Neuronal stem cell (in vitro differentiated cells): ENCODE results near the gene LDLRAD3.

ENCODE experiments used
- DNase-seq: peaks from one replicate; pipeline ENCODE4 v3.0.0-alpha.2; 2013; ENCODE audit warnings: low spot score
- H2AFZ ChIP-seq: one replicate; pipeline ENCODE4 v1.6.1; 2013; ENCODE audit warnings: mild to moderate bottlenecking, low read length, inconsistent platforms
- H2AK5ac ChIP-seq: 2 replicates; pipeline ENCODE4 v1.6.1; 2013; ENCODE audit warnings: low read depth, mild to moderate bottlenecking, inconsistent platforms, low read length, moderate library complexity, mixed read lengths
- H2BK120ac ChIP-seq: 2 replicates; pipeline ENCODE4 v1.6.1; 2013; ENCODE audit warnings: low read depth, mild to moderate bottlenecking, inconsistent platforms, low read length, moderate library complexity, mixed read lengths
- H2BK12ac ChIP-seq: one replicate; pipeline ENCODE4 v1.6.1; 2013; ENCODE audit warnings: low read length, inconsistent platforms
- H2BK15ac ChIP-seq: 2 replicates; pipeline ENCODE4 v1.6.1; 2013; ENCODE audit warnings: mild to moderate bottlenecking, low read length, inconsistent platforms, mixed read lengths
- H2BK5ac ChIP-seq: one replicate; pipeline ENCODE4 v1.6.1; 2013; ENCODE audit warnings: inconsistent platforms, mild to moderate bottlenecking, low read length, moderate library complexity
- H3K14ac ChIP-seq: one replicate; pipeline ENCODE4 v1.6.1; 2013; ENCODE audit warnings: low read length, inconsistent platforms
- H3K18ac ChIP-seq: 2 replicates; pipeline ENCODE4 v1.6.1; 2013; ENCODE audit warnings: low read length, inconsistent platforms
- H3K23ac ChIP-seq: 2 replicates; pipeline ENCODE4 v1.6.1; 2013; ENCODE audit warnings: low read depth, mild to moderate bottlenecking, mixed read lengths, low read length, inconsistent platforms; ENCODE audit not compliant: poor library complexity
- H3K27ac ChIP-seq: replicated peaks from 3 replicates; pipeline ENCODE4 v1.5.1; 2013; ENCODE audit warnings: low read length, inconsistent platforms
- H3K27me3 ChIP-seq, 3 experiments: 2 replicates each; pipeline ENCODE4 v1.6.1; 2013; ENCODE audit warnings: low read length in 3 of 3, mild to moderate bottlenecking in 2 of 3, inconsistent platforms in 1 of 3, low read depth in 1 of 3, mixed read lengths in 1 of 3, moderate library complexity in 1 of 3; ENCODE audit not compliant: control insufficient read depth in 3 of 3, insufficient read depth in 3 of 3
- H3K36me3 ChIP-seq, 2 donors: replicated peaks in 1 of 2; 2 replicates each; pipeline ENCODE4 v1.6.1; 2013; ENCODE audit warnings: low read length in 2 of 2; ENCODE audit not compliant: control insufficient read depth in 2 of 2, insufficient read depth in 2 of 2
- H3K4ac ChIP-seq: 2 replicates; pipeline ENCODE4 v1.6.1; 2013; ENCODE audit warnings: inconsistent platforms, mild to moderate bottlenecking, low read length, moderate library complexity
- H3K4me1 ChIP-seq, 2 donors: 1 replicate in 1 of 2; 2 replicates in 1 of 2; pipeline ENCODE4 v1.6.1; 2013; ENCODE audit warnings: low read length in 2 of 2, low read depth in 1 of 2; ENCODE audit not compliant: control insufficient read depth in 2 of 2, insufficient read depth in 1 of 2
- H3K4me2 ChIP-seq: one replicate; pipeline ENCODE4 v1.6.1; 2013; ENCODE audit warnings: mild to moderate bottlenecking, low read length, inconsistent platforms; ENCODE audit not compliant: insufficient read depth, poor library complexity, severe bottlenecking
- H3K4me3 ChIP-seq, 2 donors: 2 replicates each; pipeline ENCODE4 v1.5.1; 2013; ENCODE audit warnings: low read length in 2 of 2, mild to moderate bottlenecking in 2 of 2, inconsistent platforms in 1 of 2, moderate library complexity in 1 of 2
- H3K79me1 ChIP-seq: one replicate; pipeline ENCODE4 v1.6.1; 2013; ENCODE audit warnings: low read depth, mild to moderate bottlenecking, inconsistent platforms, low read length, moderate library complexity
- H3K9ac ChIP-seq: one replicate; pipeline ENCODE4 v1.6.1; 2013; ENCODE audit warnings: mild to moderate bottlenecking, low read depth, low read length, inconsistent platforms; ENCODE audit not compliant: poor library complexity
- H3K9me3 ChIP-seq, 2 donors: replicated peaks in 1 of 2; 2 replicates each; pipeline versions ENCODE3 to v1.6.1; 2013; ENCODE audit warnings: low read length in 2 of 2, mild to moderate bottlenecking in 2 of 2, inconsistent platforms in 1 of 2, low read depth in 1 of 2, mixed read lengths in 1 of 2, moderate library complexity in 1 of 2; ENCODE audit not compliant: control insufficient read depth in 2 of 2, insufficient read depth in 1 of 2
- H4K8ac ChIP-seq: one replicate; pipeline ENCODE4 v1.6.1; 2013; ENCODE audit warnings: low read depth, mild to moderate bottlenecking, inconsistent platforms, low read length, moderate library complexity
- H4K91ac ChIP-seq: one replicate; pipeline ENCODE4 v1.6.1; 2013; ENCODE audit warnings: low read length, low read depth, mild to moderate bottlenecking, inconsistent platforms; ENCODE audit not compliant: poor library complexity
- WGBS, 2 donors: extraction: QIAGEN DNeasy Blood & Tissue Kit; methylation state at CpG; one replicate each; pipeline ENCODE4 v1.1.7; 2013; ENCODE audit warnings: missing lambda C conversion rate in 2 of 2, mixed read lengths in 1 of 2; ENCODE audit not compliant: insufficient read length in 2 of 2, insufficient replicate concordance in 1 of 2; ENCODE audit errors: extremely low coverage in 2 of 2; 5-methylcytosine and 5-hydroxymethylcytosine counted together

The LDLRAD3 gene

DNA sequence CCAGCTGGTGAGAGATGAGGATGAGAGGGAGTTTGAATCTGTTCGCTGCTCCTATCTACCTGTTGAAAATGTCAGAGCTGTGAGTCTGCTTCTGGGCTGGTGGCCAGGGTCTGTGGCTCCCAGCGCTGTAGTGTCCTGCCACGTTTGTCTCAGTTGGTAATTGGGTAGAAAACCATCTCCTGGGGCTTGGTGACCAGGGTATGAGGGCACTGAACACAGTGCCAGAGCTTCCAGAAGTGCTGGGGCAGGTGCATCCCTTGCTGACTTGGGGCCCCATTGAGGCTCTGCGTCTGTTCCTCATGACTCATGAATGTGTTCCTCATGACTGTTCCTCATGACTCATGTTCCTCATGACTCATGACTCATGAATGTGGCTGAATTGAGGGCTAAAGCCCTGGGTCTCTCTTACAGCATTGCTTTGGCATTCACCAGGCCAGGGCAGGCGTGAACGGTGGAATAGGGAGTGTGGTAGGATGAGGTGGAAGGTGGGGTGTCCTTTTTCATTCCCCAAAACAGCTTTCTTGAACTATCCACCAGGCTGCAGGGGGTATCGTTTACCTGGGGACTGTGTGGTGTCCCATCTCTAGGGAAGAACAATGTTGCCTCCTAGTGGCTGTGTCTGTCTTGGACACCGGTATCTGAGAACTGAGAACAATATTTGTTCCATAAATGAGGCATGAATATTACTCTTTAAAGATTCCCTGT lies 205.8 kb downstream of the LDLRAD3 start:
- no peak overlapping the region for H2AFZ ChIP-seq
- H3K27ac ChIP-seq: peak overlapping the region; percentile 65
- H3K9ac ChIP-seq: no peak overlapping the region
- H2BK5ac ChIP-seq: peak overlapping the region; percentile 27
- H4K8ac ChIP-seq: no peak overlapping the region
- H3K18ac ChIP-seq: peak overlapping the region; percentile 67
- peaks cover 2% of the 10 kb centered on the region for H3K79me1 ChIP-seq
- no peak overlapping the region for H3K4ac ChIP-seq
- H3K14ac ChIP-seq: peak overlapping the region; percentile 25
- WGBS, 2 donors: no CpG with 5 or more reads among the region's 8 CpGs
- peak overlapping the region; percentile 39 for H3K23ac ChIP-seq
- no peak overlapping the region for H2BK12ac ChIP-seq
- no peak overlapping the region for H3K4me3 ChIP-seq
- H2BK120ac ChIP-seq: no peak overlapping the region
- H2BK15ac ChIP-seq: no peak overlapping the region
- H3K4me1 ChIP-seq: peaks cover 11 to 23% of the 10 kb centered on the region in 2 donors
- peaks cover 0 to 15% of the 10 kb centered on the region in 2 donors for H3K36me3 ChIP-seq
- H2AK5ac ChIP-seq: peak overlapping the region; percentile 4
- H3K27me3 ChIP-seq: no peaks in the 10 kb centered on the region
- peak; percentile 35 for DNase-seq
- H3K4me2 ChIP-seq: no peak overlapping the region
- no peak overlapping the region for H4K91ac ChIP-seq
- H3K9me3 ChIP-seq: no peaks in the 10 kb centered on the region

DNA sequence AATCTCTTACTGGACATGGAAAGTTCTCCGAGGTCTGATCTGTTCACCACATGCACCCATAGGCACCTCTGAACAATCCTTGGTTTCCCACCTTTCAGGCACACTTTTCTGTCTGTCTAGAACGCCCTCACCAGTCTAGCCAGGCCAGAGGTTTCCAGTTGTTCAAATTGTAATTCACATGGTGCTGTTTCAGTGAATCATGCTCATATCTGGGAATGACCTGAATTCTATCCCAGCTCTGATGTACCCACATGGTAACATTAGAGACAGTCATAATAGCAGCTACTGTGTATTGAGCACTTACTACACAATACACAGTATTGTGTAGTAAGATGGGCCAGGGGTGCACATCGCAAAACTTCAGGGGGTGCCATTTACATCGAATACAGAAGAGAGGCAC lies 207.1 kb downstream of the LDLRAD3 start:
- no peak overlapping the region for H2BK15ac ChIP-seq
- H3K4me1 ChIP-seq: peaks cover 11 to 23% of the 10 kb centered on the region in 2 donors
- no peak overlapping the region for H2BK120ac ChIP-seq
- H3K4me2 ChIP-seq: no peak overlapping the region
- H2AK5ac ChIP-seq: no peak overlapping the region
- no peak overlapping the region for H3K9ac ChIP-seq
- no peak overlapping the region for H3K14ac ChIP-seq
- H3K4me3 ChIP-seq: no peak overlapping the region
- H2AFZ ChIP-seq: no peak overlapping the region
- peaks cover 0 to 15% of the 10 kb centered on the region in 2 donors for H3K36me3 ChIP-seq
- H3K18ac ChIP-seq: no peak overlapping the region
- WGBS, 2 donors: no CpG with 5 or more reads among the region's 4 CpGs
- H3K4ac ChIP-seq: no peak overlapping the region
- no peak for DNase-seq
- no peaks in the 10 kb centered on the region for H3K27me3 ChIP-seq
- no peak overlapping the region for H4K91ac ChIP-seq
- no peak overlapping the region for H2BK12ac ChIP-seq
- no peak overlapping the region for H3K27ac ChIP-seq
- H3K79me1 ChIP-seq: peaks cover 2% of the 10 kb centered on the region
- H3K23ac ChIP-seq: no peak overlapping the region
- H4K8ac ChIP-seq: no peak overlapping the region
- no peaks in the 10 kb centered on the region for H3K9me3 ChIP-seq
- H2BK5ac ChIP-seq: no peak overlapping the region

DNA sequence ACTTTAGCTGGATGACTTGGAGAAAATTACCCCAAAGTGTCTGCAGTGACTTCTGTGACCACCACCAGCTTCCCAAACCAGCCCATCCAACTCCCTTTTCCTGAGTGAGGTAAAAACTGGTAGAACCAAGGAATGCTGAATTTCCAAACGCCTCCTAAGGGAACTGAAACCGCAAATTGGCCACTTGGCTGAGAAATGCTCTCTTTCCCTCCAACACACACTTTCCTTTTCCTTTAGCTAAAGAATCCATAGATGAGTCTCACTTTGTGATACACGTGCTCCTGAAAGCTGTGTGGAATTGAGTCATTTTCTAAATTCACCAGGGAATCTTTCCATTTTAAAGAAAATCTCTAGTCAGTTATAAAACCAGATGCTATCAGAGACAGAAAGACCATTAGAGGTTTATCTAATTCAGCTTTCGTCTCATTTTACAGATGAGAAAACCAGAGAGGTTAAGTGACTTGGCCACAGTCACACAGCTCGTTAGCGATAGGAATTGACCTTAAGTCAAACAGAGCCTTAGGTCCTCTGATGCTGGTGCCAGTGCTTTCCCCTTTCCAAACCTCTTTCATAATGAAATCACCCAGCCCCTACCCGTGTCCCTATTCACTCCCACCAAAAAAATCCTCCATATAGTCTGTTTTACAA lies 208.2 kb downstream of the LDLRAD3 start:
- Histone ChIP-seq H2AK5ac (no peak overlapping the region), H4K91ac (no peak overlapping the region), H3K9me3 (no peaks in the 10 kb centered on the region), H3K9ac (no peak overlapping the region), H3K14ac (no peak overlapping the region), H3K27ac (no peak overlapping the region), H2BK15ac (no peak overlapping the region), H4K8ac (no peak overlapping the region), H3K36me3 (peaks cover 0 to 15% of the 10 kb centered on the region in 2 donors), H2BK12ac (no peak overlapping the region), H3K4me2 (no peak overlapping the region), H2BK120ac (no peak overlapping the region), H3K23ac (no peak overlapping the region), H3K4ac (no peak overlapping the region), H2AFZ (no peak overlapping the region), H3K4me1 (peaks cover 11 to 22% of the 10 kb centered on the region in 2 donors), H2BK5ac (no peak overlapping the region), H3K4me3 (no peak overlapping the region), H3K79me1 (peaks cover 2% of the 10 kb centered on the region), H3K27me3 (no peaks in the 10 kb centered on the region), H3K18ac (no peak overlapping the region)
- 100% methylated on average over 1 of the region's 7 CpGs; no CpG with 5 or more reads in 1 of the 2 donors for WGBS, 2 donors
- DNase-seq: no peak

- Histone ChIP-seq H3K4me1 (peaks cover 11 to 22% of the 10 kb centered on the region in 2 donors), H4K8ac (no peak overlapping the region), H3K14ac (no peak overlapping the region), H2BK12ac (no peak overlapping the region), H3K4ac (no peak overlapping the region), H3K27me3 (no peaks in the 10 kb centered on the region), H2BK120ac (no peak overlapping the region), H3K36me3 (peaks cover 0 to 8% of the 10 kb centered on the region in 2 donors), H2BK15ac (no peak overlapping the region), H4K91ac (no peak overlapping the region), H3K4me3 (no peak overlapping the region), H3K79me1 (peaks cover 2% of the 10 kb centered on the region), H3K27ac (no peak overlapping the region), H3K4me2 (no peak overlapping the region), H2BK5ac (no peak overlapping the region), H3K23ac (no peak overlapping the region), H3K9me3 (no peaks in the 10 kb centered on the region), H2AFZ (no peak overlapping the region), H2AK5ac (no peak overlapping the region), H3K9ac (no peak overlapping the region), H3K18ac (no peak overlapping the region)
- no peak for DNase-seq
- WGBS, 2 donors: no CpG with 5 or more reads among the region's 2 CpGs
Measured at GRCh38 chr11:36153551-36153950, 209.7 kb downstream of the LDLRAD3 start.
